ENCODE results near the gene TMEM205.

GRCh38 chr19:11364935-11365334 is 18.9 kb upstream of the TMEM205 start:
- TF ChIP-seq CTCF (IDR thresholded peaks at IDR 0.05) (no peak), POLR2A (IDR thresholded peaks at IDR 0.05) (no peak)

Data from lower leg skin (tissue), 3 donors.